Measurements from ENCODE around the gene PLK4. TPM values are rescaled to one million over a fixed set of nuclear protein-coding genes. Genes with fewer than 3 reads are reported as not detected.
A peak's percentile ranks its signal among the peaks of the same experiment; 100 is the strongest.

Gene PLK4
- total RNA-seq, 1 experiment from 2014 or later: 10.9 TPM

DNA sequence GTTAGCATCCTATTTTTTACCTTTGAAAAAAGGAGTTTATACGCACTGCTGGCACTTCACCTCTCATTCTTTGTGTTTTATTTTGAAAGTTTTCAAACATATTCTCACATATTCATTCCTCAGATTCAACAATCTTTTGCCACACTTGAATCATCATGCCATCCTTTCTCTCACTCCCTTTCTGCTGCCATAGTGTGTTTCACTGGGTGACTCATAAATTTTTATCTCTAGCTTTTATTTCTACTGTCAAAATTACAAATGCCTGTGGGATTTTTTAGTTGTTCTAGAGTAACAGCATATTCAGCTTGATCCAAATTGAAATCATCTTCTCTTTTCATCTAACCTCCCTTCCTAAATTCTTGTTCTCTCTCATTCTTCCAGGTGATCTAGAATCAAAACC is 56.3 kb downstream of the PLK4 start:
- Mint-ChIP-seq H3K36me3 (ENCODE audit: insufficient read depth, unreplicated experiment) (peaks cover 18% of the 10 kb centered on the region), H3K9me3 (ENCODE audit: unreplicated experiment) (no peaks in the 10 kb centered on the region), H3K27ac (ENCODE audit: low read depth, unreplicated experiment) (peak overlapping the region; percentile 24), H3K27me3 (ENCODE audit: insufficient read depth, unreplicated experiment) (no peaks in the 10 kb centered on the region), H3K4me3 (ENCODE audit: unreplicated experiment) (no peak overlapping the region), H3K4me1 (ENCODE audit: insufficient read depth, unreplicated experiment) (peaks cover 10% of the 10 kb centered on the region)
- POLR2A ChIA-PET: interaction anchor here (1.1 to 1.4 kb wide), 6 partner anchors 23 to 154 kb away, joined by 3 to 6 read pairs (median 3); partner anchors contain the start of genes ABHD18, HSPA4L, MFSD8 and PLK4
- TF ChIP-seq, protein P1, sequence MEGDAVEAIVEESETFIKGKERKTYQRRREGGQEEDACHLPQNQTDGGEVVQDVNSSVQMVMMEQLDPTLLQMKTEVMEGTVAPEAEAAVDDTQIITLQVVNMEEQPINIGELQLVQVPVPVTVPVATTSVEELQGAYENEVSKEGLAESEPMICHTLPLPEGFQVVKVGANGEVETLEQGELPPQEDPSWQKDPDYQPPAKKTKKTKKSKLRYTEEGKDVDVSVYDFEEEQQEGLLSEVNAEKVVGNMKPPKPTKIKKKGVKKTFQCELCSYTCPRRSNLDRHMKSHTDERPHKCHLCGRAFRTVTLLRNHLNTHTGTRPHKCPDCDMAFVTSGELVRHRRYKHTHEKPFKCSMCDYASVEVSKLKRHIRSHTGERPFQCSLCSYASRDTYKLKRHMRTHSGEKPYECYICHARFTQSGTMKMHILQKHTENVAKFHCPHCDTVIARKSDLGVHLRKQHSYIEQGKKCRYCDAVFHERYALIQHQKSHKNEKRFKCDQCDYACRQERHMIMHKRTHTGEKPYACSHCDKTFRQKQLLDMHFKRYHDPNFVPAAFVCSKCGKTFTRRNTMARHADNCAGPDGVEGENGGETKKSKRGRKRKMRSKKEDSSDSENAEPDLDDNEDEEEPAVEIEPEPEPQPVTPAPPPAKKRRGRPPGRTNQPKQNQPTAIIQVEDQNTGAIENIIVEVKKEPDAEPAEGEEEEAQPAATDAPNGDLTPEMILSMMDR (IDR thresholded peaks at IDR 0.05; ENCODE audit: unreplicated experiment): no peak
- peak; percentile 5 for DNase-seq (ENCODE audit: unreplicated experiment)
- CTCF ChIA-PET: interaction anchor here (0.7 to 1.4 kb wide), 2 partner anchors 20 to 1293 kb away, joined by 3 to 4 read pairs; no protein-coding TSS in a partner anchor
- intact Hi-C loops (cut with micrococcal nuclease): no loop called here
- BruUV-seq (replicated peaks): no TSS peak

Other genes with a start within 250 kb of the PLK4 start
- 5.9 and 9.2 TPM in 2 replicates for gene INTU, start 247.9 kb upstream of the PLK4 start, total RNA-seq (2022)
- not detected in 2 replicates for gene SLC25A31, start 150.5 kb upstream of the PLK4 start, total RNA-seq (2022)
- gene HSPA4L, start 98.6 kb upstream of the PLK4 start, total RNA-seq (2022): 45.9 and 68.9 TPM in 2 replicates
- gene MFSD8, start 84.3 kb downstream of the PLK4 start, total RNA-seq (2022): 17.7 and 24.1 TPM in 2 replicates
- 10.7 and 12.1 TPM in 2 replicates for gene ABHD18, start 84.5 kb downstream of the PLK4 start, total RNA-seq (2022)
- 56.1 and 62.8 TPM in 2 replicates for gene LARP1B, start 180.4 kb downstream of the PLK4 start, total RNA-seq (2022)

Data from MCF 10A (cell line).